ENCODE measurements around the gene NUP50.
A peak's percentile ranks its signal among the peaks of the same experiment; 100 is the strongest.
"Not testable (repeated sequence)": the region's sequence is repeated elsewhere in the genome, so short reads cannot be mapped to it uniquely, and the experiment has no call there.

Gene NUP50

DNA sequence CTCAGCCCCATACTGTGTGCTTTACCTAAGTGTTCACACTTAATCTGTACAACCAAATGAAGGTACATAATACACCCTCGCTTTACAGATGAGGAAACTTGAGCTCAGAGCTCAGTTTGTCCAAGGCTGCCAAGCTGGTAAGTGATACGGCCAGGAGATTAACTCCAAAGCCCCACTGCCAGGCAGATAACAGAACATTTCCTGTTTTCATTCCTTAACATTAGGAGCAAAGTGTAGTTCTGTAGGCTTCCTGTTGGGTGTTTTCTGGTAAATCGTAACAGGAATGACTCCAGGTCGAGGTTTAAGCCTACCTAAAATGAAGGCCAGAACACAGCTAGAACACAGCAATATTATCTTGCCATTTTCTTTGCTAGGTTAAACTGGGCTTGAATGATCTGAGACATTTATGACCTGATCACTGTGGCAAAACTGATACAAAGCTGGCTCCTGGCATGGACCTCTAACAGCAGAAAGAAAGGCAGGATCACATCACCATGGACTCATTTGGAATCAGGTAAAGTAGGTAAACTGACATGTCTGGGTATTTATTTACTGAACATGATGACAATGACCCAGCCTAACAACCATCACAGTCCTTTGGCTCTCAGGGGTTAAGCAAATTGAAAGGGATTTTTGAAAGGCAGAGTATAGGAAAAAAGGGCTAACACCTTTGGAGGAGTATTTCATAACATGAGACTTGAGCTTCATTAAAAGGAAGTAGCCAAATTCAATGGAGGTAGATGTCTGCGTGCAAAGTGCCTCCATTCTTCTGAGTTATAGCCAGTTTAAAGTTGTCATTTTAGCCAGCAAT, 3.9 kb upstream of the NUP50 start:
- DNase-seq (ENCODE audit: low spot score) = no peak

- no peak for DNase-seq (ENCODE audit: low spot score)
Measured at GRCh38 chr22:45162531-45162930, 1.2 kb upstream of the NUP50 start.

GRCh38 chr22:45163099-45163450, 650 bp upstream of the NUP50 start:
- peak; percentile 4 for DNase-seq (ENCODE audit: low spot score)

DNA sequence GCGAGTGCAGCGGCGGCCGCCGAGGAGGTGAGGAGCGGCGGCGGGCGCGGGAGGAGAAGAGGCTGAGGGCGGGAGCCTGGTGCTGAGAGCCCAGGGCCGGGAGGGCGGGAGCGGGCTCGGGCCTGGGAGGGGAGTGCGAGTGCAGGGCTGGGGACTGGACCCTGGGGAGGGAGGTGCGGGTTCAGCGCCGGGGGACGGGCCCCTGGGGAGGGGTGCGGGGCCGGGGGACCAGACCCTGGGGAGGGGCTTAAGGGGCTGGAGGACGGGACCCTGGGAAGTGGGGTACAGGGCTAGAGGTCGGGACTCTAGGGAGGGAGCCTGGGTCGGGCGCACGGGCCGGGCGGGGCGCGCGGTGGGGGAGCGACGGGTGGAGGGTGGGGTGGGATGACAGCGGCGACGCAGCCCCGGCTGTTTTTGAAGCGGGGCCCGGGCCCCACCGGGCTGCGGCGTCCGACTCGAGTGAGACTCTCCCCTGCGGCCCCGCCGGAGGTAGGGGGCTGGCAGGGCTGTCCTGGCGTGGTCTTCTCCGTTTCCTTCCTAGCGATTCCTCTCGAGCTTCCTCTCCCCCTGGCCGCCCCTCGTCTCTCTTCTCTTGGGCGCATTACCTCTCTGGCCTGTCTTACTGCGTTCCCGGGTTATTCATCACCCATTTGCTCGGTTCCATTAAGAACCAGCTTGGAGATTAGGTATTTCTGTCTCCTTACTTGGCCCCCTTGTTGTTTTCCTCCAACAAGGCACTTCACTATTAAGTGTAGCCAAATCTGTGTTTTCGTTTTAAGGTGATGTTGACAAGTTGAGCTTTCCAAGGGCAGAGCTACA, 754 bp downstream of the NUP50 start:
- peak; percentile 10 for DNase-seq (ENCODE audit: low spot score)

- DNase-seq (ENCODE audit: low spot score) = no peak
Measured at GRCh38 chr22:45166932-45167331, 3.2 kb downstream of the NUP50 start.

GRCh38 chr22:45169591-45170466, 6.1 kb downstream of the NUP50 start:
- no peak for DNase-seq (ENCODE audit: low spot score)

GRCh38 chr22:45171830-45172229, 8.1 kb downstream of the NUP50 start:
- no peak for DNase-seq (ENCODE audit: low spot score)

DNA sequence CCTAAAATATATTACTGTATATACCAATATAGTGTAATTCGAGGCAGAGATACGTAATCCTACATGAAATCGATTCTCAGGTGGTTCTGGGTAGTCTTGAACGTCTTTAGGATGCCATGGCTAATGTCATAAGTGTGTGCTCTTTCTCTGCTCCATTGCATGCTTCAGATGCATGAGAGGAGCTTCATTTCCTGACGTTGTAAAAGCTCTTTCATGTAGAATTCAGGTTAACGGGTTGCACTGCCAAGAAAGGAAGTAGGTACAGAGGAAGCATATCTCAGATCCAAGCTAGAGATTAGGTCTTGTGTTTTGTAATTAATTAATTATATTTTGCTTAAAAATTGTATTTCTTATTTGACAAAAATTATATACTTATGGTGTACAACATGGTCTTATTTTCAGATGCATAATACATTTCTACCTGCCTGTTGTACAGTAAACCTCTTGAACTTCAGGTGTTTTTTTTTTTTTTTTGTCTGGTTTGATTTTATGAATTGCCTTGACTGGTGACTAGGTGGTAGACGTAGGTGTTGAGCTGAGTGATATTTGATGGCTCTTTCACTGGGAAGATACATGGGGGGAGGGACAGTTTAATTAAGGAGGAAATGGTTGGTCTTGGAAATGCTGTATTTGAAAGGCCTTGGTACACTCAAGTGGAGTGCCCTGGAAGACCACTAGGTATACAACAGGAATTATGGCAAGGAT, 9.3 kb downstream of the NUP50 start:
- no peak for DNase-seq (ENCODE audit: low spot score)

GRCh38 chr22:45179276-45180049, 15.7 kb downstream of the NUP50 start:
- DNase-seq (ENCODE audit: low spot score) = no peak

GRCh38 chr22:45180146-45180679, 16.5 kb downstream of the NUP50 start:
- no peak for DNase-seq (ENCODE audit: low spot score)

DNA sequence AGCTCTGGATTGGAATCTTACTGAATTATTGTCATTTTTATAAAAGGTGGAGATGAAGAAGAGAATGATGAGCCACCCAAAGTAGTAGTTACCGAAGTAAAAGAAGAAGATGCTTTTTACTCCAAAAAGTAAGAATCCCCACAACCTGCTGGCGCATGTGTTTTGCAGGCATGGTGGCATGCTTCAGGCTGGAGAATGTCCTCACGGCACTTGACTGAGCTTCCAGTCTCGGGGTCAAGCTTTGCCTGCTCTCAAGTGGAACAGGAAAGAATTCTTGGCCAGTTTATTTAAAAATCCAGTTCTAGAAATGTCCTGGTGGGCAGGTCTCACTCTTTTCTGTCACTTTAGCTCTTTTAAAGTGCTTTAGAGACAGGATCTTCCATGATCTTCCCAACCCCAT, 17.5 kb downstream of the NUP50 start:
- no peak for DNase-seq (ENCODE audit: low spot score)

DNA sequence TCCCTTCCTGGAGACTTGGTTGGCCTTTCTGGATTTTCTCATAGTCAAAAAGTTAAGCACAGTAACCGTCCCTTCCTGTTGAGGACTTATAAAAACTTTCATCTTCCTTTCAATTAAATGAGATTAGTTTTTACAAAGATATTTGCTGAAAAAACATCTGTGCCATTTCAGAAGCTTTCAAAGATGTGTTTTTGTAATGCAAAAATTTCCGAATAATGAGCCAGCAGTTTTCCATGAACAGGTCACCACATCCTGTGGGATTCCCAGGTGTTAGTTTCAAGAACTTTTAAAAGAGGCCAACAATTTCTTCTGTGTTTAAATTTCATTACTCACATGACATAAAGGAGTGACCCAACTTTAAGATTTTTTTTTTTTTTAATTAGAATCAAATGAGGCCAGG, 18.0 kb downstream of the NUP50 start:
- DNase-seq (ENCODE audit: low spot score) = no peak

DNA sequence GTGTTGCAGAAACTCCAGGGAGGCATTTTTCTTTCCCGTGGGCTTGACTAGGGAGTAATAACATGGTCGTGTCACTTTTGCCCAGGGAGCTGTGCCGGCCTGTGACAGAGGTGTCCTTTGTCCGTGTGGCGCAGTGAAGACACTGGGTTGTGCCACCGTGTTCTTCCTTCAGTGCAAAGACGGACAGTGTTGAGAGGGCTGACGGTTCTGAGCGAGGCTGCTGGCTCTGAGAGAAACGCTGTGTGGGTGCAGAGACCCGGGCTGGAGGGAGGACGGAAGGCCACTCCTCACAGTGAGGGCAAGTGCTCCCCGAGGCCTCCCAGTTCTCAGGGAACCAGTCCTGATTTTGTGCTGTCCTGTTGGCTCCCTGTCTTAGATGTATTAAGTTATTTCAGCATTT, 20.2 kb downstream of the NUP50 start:
- no peak for DNase-seq (ENCODE audit: low spot score)

- no peak for DNase-seq (ENCODE audit: low spot score)
Measured at GRCh38 chr22:45185718-45186514, 22.2 kb downstream of the NUP50 start.

DNA sequence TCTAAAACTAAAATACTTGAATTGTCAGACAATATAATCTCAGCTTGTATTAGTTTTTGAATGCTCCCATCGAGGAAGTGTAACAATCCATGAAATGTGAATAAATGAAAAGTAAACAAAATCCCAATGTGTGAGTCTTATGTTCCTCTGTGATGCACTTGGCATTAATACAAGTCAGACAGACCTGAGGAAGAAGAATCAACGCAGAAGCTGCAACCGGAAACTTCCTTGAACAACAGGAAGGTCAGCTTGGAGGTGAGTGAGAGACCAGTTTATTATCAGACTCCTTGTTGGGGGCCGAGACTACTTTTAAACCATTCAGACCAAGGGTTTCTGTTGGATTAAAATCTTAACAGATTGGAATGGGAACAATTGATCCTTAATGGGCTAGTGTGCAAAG, 24.2 kb downstream of the NUP50 start:
- DNase-seq (ENCODE audit: low spot score) = no peak

- DNase-seq (ENCODE audit: low spot score) = no peak
Measured at GRCh38 chr22:45188779-45189178, 25.1 kb downstream of the NUP50 start.

DNA sequence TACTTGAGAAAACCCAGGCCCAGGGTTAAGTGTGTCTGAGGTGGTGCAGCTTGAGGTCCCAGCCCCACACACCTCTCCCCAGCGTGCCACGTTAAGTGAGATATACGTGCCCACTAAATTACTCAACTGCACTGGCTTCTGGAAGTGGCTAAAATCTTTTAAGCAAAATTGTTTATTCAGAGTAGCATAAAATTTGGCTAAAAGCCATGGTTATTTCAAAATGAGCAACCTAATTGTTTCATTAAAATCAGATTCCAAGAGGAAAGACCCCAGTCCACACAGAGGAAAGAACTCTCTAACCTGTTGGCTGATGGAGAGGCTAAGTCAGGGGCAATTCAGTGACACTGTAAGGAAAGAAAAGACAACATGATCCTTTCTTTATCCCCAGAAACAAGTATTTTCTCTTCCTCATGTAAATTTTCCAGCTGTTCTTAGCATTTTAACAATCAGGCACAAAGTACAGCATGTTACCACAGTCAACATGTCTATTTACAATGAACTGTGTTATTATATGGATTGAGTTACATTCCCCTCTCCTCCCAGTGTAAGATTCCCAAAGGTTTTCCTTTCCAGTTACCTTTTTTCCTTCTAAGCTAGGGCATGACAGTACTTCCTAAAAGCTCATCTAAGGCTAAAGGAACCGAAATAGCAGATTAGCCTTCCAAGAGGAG, 26.6 kb downstream of the NUP50 start:
- DNase-seq (ENCODE audit: low spot score) = no peak

DNA sequence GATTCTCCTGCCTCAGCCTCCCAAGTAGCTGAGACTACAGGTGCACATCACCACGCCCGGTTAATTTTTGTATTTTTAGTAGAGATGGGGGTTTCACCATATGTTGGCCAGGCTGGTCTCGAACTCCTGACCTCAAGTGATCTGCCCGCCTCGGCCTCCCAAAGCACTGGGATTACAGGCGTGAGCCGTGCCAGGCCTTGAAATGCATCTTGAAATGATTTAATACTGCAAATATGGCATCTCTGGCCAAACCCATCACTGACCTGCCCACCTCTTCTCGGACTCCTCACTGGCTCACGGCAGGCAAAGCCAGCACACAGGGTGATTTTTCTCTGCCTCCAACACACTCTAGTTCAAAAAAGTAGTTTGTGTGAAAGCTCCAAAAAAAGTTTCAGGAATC, 28.0 kb downstream of the NUP50 start:
- DNase-seq (ENCODE audit: low spot score) = not testable (repeated sequence)

DNA sequence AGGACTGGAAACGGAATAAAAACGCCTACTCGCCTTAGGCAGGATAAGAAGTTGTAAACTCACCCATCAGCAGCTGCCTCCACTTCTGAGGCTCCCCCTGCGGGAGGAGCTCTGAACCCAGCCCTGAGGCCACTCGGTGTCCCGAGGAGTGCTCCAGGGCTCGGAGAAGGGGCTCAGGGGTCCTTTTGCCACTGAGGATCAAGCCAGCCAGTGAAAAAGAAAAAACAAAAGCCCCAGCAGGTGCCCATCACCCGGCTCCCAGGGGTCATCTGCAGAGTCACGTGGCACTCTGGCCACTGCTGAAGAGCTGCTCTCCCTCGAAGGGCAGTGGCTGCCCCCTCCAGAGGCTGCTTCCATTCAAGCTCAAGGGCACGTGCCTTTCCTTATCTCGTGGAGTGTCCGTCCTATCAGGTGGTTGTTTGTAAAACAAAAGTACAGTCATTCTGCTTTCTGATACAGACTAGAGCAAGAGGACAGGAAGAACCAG, 29.0 kb downstream of the NUP50 start:
- DNase-seq (ENCODE audit: low spot score) = no peak
